WERI-Rb-1 (cell line): Measurements from ENCODE around the gene PDGFRA.

Source experiments
- DNase-seq: peaks from one replicate; pipeline ENCODE4 v3.0.0-alpha.2; 2020
- H3K27ac ChIP-seq: fragments of 250-450 bp; sonication (Bioruptor Pico); 2 replicates; pipeline ENCODE4 v1.5.1; 2020; ENCODE audit warnings: mild to moderate bottlenecking, moderate library complexity
- H3K27me3 ChIP-seq: fragments of 250-450 bp; sonication (Bioruptor Pico); 2 replicates; pipeline ENCODE4 v1.5.1; 2021; ENCODE audit warnings: mild to moderate bottlenecking, low read depth, moderate library complexity; ENCODE audit not compliant: insufficient read depth, severe bottlenecking
- H3K36me3 ChIP-seq: fragments of 250-450 bp; sonication (Bioruptor Pico); 2 replicates; pipeline ENCODE4 v1.5.1; 2020; ENCODE audit warnings: mild to moderate bottlenecking, moderate library complexity
- H3K4me3 ChIP-seq: 2 replicates; pipeline ENCODE4 v1.5.1; 2011; ENCODE audit warnings: low read depth, mild to moderate bottlenecking, control low read depth, low read length
- H3K9me3 ChIP-seq: fragments of 250-450 bp; sonication (Bioruptor Pico); 2 replicates; pipeline ENCODE4 v1.5.1; 2021; ENCODE audit warnings: mild to moderate bottlenecking, moderate library complexity; ENCODE audit not compliant: severe bottlenecking
- CTCF ChIP-seq: IDR thresholded peaks from 2 replicates; pipeline ENCODE4 v1.5.1; 2011; ENCODE audit warnings: low read depth, mild to moderate bottlenecking, control low read depth, inconsistent platforms, low read length

PDGFRA gene

GRCh38 chr4:54318904-54319303 lies 89.8 kb downstream of the PDGFRA start:
- Histone ChIP-seq H3K27me3 (peaks cover 70% of the 10 kb centered on the region), H3K9me3 (no peaks in the 10 kb centered on the region), H3K27ac (no peak overlapping the region), H3K36me3 (no peaks in the 10 kb centered on the region), H3K4me3 (no peak overlapping the region)
- peak; percentile 73 for TF ChIP-seq CTCF
- no peak for DNase-seq

GRCh38 chr4:54320826-54321685 lies 92.0 kb downstream of the PDGFRA start:
- Histone ChIP-seq H3K9me3 (no peaks in the 10 kb centered on the region), H3K4me3 (no peak overlapping the region), H3K36me3 (no peaks in the 10 kb centered on the region), H3K27ac (no peak overlapping the region), H3K27me3 (peaks cover 55% of the 10 kb centered on the region)
- TF ChIP-seq CTCF = no peak
- no peak for DNase-seq

GRCh38 chr4:54322818-54323417 lies 93.8 kb downstream of the PDGFRA start:
- Histone ChIP-seq H3K27me3 (peaks cover 43% of the 10 kb centered on the region), H3K9me3 (peaks cover 3% of the 10 kb centered on the region), H3K36me3 (no peaks in the 10 kb centered on the region), H3K4me3 (no peak overlapping the region), H3K27ac (no peak overlapping the region)
- TF ChIP-seq CTCF = peak; percentile 69
- peak; percentile 63 for DNase-seq

GRCh38 chr4:54330896-54331295 lies 101.8 kb downstream of the PDGFRA start:
- Histone ChIP-seq H3K4me3 (no peak overlapping the region), H3K36me3 (no peaks in the 10 kb centered on the region), H3K27me3 (peaks cover 30% of the 10 kb centered on the region), H3K27ac (no peak overlapping the region), H3K9me3 (peaks cover 3% of the 10 kb centered on the region)
- TF ChIP-seq CTCF = no peak
- DNase-seq = no peak

GRCh38 chr4:54332542-54332941 lies 103.4 kb downstream of the PDGFRA start:
- Histone ChIP-seq H3K27ac (no peak overlapping the region), H3K27me3 (peaks cover 44% of the 10 kb centered on the region), H3K9me3 (no peaks in the 10 kb centered on the region), H3K36me3 (no peaks in the 10 kb centered on the region), H3K4me3 (no peak overlapping the region)
- no peak for TF ChIP-seq CTCF
- DNase-seq = no peak
